ENCODE data around the gene ANTKMT. TPM values are rescaled to one million over a fixed set of nuclear protein-coding genes. Genes with fewer than 3 reads are reported as not detected.

Gene ANTKMT
- total and polyA plus RNA-seq, 2 donors (not counting 3 experiments of a cell fraction or from before 2014, with no cell fraction given) = 26.1 to 27.9 TPM

DNA sequence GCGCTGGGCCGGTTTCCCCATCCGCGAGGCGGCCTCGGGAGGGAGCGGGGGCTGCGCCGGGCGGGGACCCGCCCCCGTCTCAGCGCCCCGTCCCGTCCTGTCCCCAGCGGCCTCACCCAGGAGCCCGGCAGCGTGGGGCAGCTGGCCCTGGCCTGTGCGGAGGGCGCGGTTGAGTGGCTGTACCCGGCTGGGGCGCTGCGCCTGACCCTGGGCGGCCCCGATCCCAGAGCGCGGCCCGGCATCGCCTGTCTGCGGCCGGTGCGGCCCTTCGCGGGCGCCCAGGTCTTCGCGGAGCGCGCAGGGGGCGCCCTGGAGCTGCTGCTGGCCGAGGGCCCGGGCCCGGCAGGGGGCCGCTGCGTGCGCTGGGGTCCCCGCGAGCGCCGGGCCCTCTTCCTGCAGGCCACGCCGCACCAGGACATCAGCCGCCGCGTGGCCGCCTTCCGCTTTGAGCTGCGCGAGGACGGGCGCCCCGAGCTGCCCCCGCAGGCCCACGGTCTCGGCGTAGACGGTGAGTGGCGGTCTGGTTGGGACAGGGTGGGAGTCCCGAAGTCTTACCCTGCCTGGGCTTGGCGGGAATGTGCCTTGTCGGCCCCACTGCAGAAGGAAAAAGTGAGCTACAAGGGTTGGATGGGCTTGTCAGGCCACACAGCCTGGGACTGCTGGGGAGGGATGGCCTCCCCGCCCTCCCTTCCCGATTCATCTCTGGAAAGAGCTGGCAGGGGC is 5.3 kb upstream of the ANTKMT start:
- intact Hi-C loops (cut with micrococcal nuclease) = loop anchor here (2.0 kb wide), 1 partner anchor 13 kb away; no protein-coding TSS in a partner anchor
- dilution Hi-C loops (cut with MboI; ENCODE audit: extremely low pct_ligation_motif_present, low sequenced_read_pairs) = no loop called here
- POLR2A ChIA-PET = no interaction called here

More for the DNA sequence above, 5.3 kb upstream of the ANTKMT start:
- Histone ChIP-seq H3K9me1 (replicated peaks; ENCODE audit: control insufficient read depth, extremely low read depth, insufficient read depth, low read length) (no peaks in the 10 kb centered on the region), H3K4me1 (ENCODE audit: control insufficient read depth, extremely low read depth, insufficient read depth, low read length) (peaks cover 18% of the 10 kb centered on the region), H3K36me3 (ENCODE audit: control insufficient read depth in 2 of 2, extremely low read depth in 1 of 2, insufficient read depth in 2 of 2, low read length in 2 of 2) (no peaks in the 10 kb centered on the region), H3K27me3 (ENCODE audit: control insufficient read depth in 2 of 2, insufficient read depth in 2 of 2, low read length in 2 of 2) (no peaks in the 10 kb centered on the region), H3K27ac (ENCODE audit: insufficient read depth, low read depth, low read length) (no peak overlapping the region), H3K4me2 (ENCODE audit: insufficient read depth, low read length) (peak overlapping the region; percentile 75), H3K9ac (replicated peaks; ENCODE audit: extremely low read depth, insufficient read depth, low read length) (no peak overlapping the region), H2AFZ (ENCODE audit: low read depth, low read length) (peak overlapping the region; percentile 60), H3K79me2 (ENCODE audit: control insufficient read depth, insufficient read depth, low read length) (no peaks in the 10 kb centered on the region), H3K9me3 (replicated peaks; ENCODE audit: control insufficient read depth, insufficient read depth, low read length) (no peaks in the 10 kb centered on the region), H4K20me1 (replicated peaks; ENCODE audit: control insufficient read depth, extremely low read depth, insufficient read depth, low read length) (no peaks in the 10 kb centered on the region), H3K4me3 (replicated peaks in 1 of 3; ENCODE audit: insufficient read depth in 1 of 3, low read depth in 1 of 3, low read length in 3 of 3) (peak overlapping the region; percentile 42 to 58 (median 51))
- FAIRE-seq (no peak), DNase-seq (ENCODE audit: low read depth, low spot score) (no peak)
- CTCF ChIA-PET = interaction anchor here (0.6 to 2.6 kb wide), 11 partner anchors 9 to 342 kb away, joined by 3 to 34 read pairs (median 5); partner anchors contain the start of genes CCDC78, CHTF18, CIAO3 and HAGHL
- no TSS peak for BruUV-seq (replicated peaks)
- TF ChIP-seq FOS (IDR thresholded peaks at IDR 0.05; ENCODE audit: borderline replicate concordance, insufficient read depth, low read length) = no peak
- TF ChIP-seq GATA2 (IDR thresholded peaks at IDR 0.05; ENCODE audit: insufficient read depth, insufficient read length, low read depth, low read length) = no peak
- peak; percentile 17 to 19 for TF ChIP-seq CTCF (IDR thresholded peaks at IDR 0.05; ENCODE audit: extremely low read depth in 1 of 2, insufficient read depth in 1 of 2, low read depth in 1 of 2, low read length in 2 of 2)
- TF ChIP-seq POLR2AphosphoS5 (IDR thresholded peaks at IDR 0.05; ENCODE audit: insufficient read depth, low read depth, low read length) = no peak
- no peak for TF ChIP-seq EZH2 (IDR thresholded peaks at IDR 0.05; ENCODE audit: borderline replicate concordance, low read depth, low read length, severe bottlenecking)
- TF ChIP-seq POLR2A (IDR thresholded peaks at IDR 0.05; ENCODE audit: low read depth, low read length) = no peak
- TF ChIP-seq, protein P1, sequence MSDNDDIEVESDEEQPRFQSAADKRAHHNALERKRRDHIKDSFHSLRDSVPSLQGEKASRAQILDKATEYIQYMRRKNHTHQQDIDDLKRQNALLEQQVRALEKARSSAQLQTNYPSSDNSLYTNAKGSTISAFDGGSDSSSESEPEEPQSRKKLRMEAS (IDR thresholded peaks at IDR 0.05; ENCODE audit: insufficient read depth, insufficient read length) = no peak

All from endothelial cell of umbilical vein (primary cell).